ENCODE results near the gene ATL1.
"Not testable (repeated sequence)": the region's sequence is repeated elsewhere in the genome, so short reads cannot be mapped to it uniquely, and the experiment has no call there.

The ATL1 gene

GRCh38 chr14:50534997-50535396, 24.9 kb upstream of the ATL1 start:
- peaks cover 4% of the 10 kb centered on the region; the same call in 1 of the 2 replicates for H3K9me3 ChIP-seq (ENCODE audit: control insufficient read depth, insufficient read depth, low read length)
- H3K4me3 ChIP-seq (ENCODE audit: low read length) = no peak overlapping the region
- no peaks in the 10 kb centered on the region for H3K27me3 ChIP-seq (ENCODE audit: control insufficient read depth, low read length)
- H3K4me2 ChIP-seq (ENCODE audit: low read length) = no peak overlapping the region
- H3K9me2 ChIP-seq (replicated peaks; ENCODE audit: control insufficient read depth, low read length) = no peaks in the 10 kb centered on the region
- peaks cover 24% of the 10 kb centered on the region for H3K4me1 ChIP-seq (ENCODE audit: control insufficient read depth, low read length)
- H3K27ac ChIP-seq (ENCODE audit: low read depth, low read length) = no peak overlapping the region
- peaks cover 22% of the 10 kb centered on the region for H3K79me2 ChIP-seq (ENCODE audit: control insufficient read depth, low read length)
- H4K20me1 ChIP-seq (ENCODE audit: control insufficient read depth, insufficient read depth, low read depth, low read length) = 0 out of 2 replicates have a peak, but pooled peaks cover 8% of the 10 kb centered on the region
- H3F3A ChIP-seq (ENCODE audit: control insufficient read depth, insufficient read depth) = peaks cover 10% of the 10 kb centered on the region; the same call in 1 of the 2 replicates
- H3K36me3 ChIP-seq (ENCODE audit: control insufficient read depth, low read length) = no peaks in the 10 kb centered on the region; the same call in 1 of the 2 replicates
- TF ChIP-seq CTCF (IDR thresholded peaks at IDR 0.05; ENCODE audit: low read depth, low read length, poor library complexity, severe bottlenecking) (no peak), EZH2phosphoT487 (IDR thresholded peaks at IDR 0.05; ENCODE audit: borderline replicate concordance, low read length) (no peak)

GRCh38 chr14:50538034-50538433, 21.9 kb upstream of the ATL1 start:
- H3F3A ChIP-seq (ENCODE audit: control insufficient read depth, insufficient read depth); H3K9me3 ChIP-seq (ENCODE audit: control insufficient read depth, insufficient read depth, low read length); H3K4me3 ChIP-seq (ENCODE audit: low read length); H4K20me1 ChIP-seq (ENCODE audit: control insufficient read depth, insufficient read depth, low read depth, low read length); H3K79me2 ChIP-seq (ENCODE audit: control insufficient read depth, low read length); H3K4me2 ChIP-seq (ENCODE audit: low read length); H3K27ac ChIP-seq (ENCODE audit: low read depth, low read length); H3K36me3 ChIP-seq (ENCODE audit: control insufficient read depth, low read length); H3K9me2 ChIP-seq (replicated peaks; ENCODE audit: control insufficient read depth, low read length); H3K27me3 ChIP-seq (ENCODE audit: control insufficient read depth, low read length): not testable (repeated sequence)
- H3K4me1 ChIP-seq (ENCODE audit: control insufficient read depth, low read length) = peaks cover 17% of the 10 kb centered on the region

DNA sequence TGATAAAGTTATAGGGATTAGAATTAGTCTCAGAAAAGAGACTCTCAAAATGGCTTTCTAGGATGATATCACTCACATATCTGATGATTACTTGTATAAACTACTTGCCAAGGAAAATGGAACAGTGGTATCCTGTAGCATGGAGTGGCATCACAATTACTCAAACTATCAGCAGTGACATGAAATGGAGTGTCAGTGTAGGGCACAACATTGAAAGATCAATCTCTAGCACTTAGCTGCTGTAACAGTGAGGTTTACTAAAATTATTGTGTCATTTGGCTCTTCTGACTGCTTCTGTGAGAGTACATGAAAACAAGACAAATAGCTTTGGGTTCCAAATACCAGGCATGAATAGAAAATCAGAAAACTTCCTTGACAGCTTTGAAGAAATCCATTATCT, 20.9 kb upstream of the ATL1 start:
- H4K20me1 ChIP-seq (ENCODE audit: control insufficient read depth, insufficient read depth, low read depth, low read length) = no peaks in the 10 kb centered on the region
- H3K27me3 ChIP-seq (ENCODE audit: control insufficient read depth, low read length) = no peaks in the 10 kb centered on the region
- H3K27ac ChIP-seq (ENCODE audit: low read depth, low read length) = no peak overlapping the region
- no peak overlapping the region for H3K4me3 ChIP-seq (ENCODE audit: low read length)
- no peak overlapping the region for H3K4me2 ChIP-seq (ENCODE audit: low read length)
- no peaks in the 10 kb centered on the region for H3K36me3 ChIP-seq (ENCODE audit: control insufficient read depth, low read length)
- 0 out of 2 replicates have a peak, but pooled peaks cover 2% of the 10 kb centered on the region for H3F3A ChIP-seq (ENCODE audit: control insufficient read depth, insufficient read depth)
- no peaks in the 10 kb centered on the region for H3K9me2 ChIP-seq (replicated peaks; ENCODE audit: control insufficient read depth, low read length)
- peaks cover 4% of the 10 kb centered on the region; the same call in 1 of the 2 replicates for H3K9me3 ChIP-seq (ENCODE audit: control insufficient read depth, insufficient read depth, low read length)
- TF ChIP-seq CTCF (IDR thresholded peaks at IDR 0.05; ENCODE audit: low read depth, low read length, poor library complexity, severe bottlenecking) = no peak
- no peak for TF ChIP-seq EZH2phosphoT487 (IDR thresholded peaks at IDR 0.05; ENCODE audit: borderline replicate concordance, low read length)
- H3K79me2 ChIP-seq (ENCODE audit: control insufficient read depth, low read length) = no peaks in the 10 kb centered on the region
- peaks cover 14% of the 10 kb centered on the region for H3K4me1 ChIP-seq (ENCODE audit: control insufficient read depth, low read length)

- H3K79me2 ChIP-seq (ENCODE audit: control insufficient read depth, low read length) = no peaks in the 10 kb centered on the region
- no peak overlapping the region for H3K27ac ChIP-seq (ENCODE audit: low read depth, low read length)
- H3K9me3 ChIP-seq (ENCODE audit: control insufficient read depth, insufficient read depth, low read length) = peaks cover 4% of the 10 kb centered on the region; the same call in 1 of the 2 replicates
- no peaks in the 10 kb centered on the region for H3K36me3 ChIP-seq (ENCODE audit: control insufficient read depth, low read length)
- no peaks in the 10 kb centered on the region for H3F3A ChIP-seq (ENCODE audit: control insufficient read depth, insufficient read depth)
- H3K9me2 ChIP-seq (replicated peaks; ENCODE audit: control insufficient read depth, low read length) = no peaks in the 10 kb centered on the region
- H3K4me3 ChIP-seq (ENCODE audit: low read length) = no peak overlapping the region
- no peaks in the 10 kb centered on the region for H4K20me1 ChIP-seq (ENCODE audit: control insufficient read depth, insufficient read depth, low read depth, low read length)
- H3K4me2 ChIP-seq (ENCODE audit: low read length) = no peak overlapping the region
- peaks cover 14% of the 10 kb centered on the region for H3K4me1 ChIP-seq (ENCODE audit: control insufficient read depth, low read length)
- H3K27me3 ChIP-seq (ENCODE audit: control insufficient read depth, low read length) = no peaks in the 10 kb centered on the region
- TF ChIP-seq CTCF (IDR thresholded peaks at IDR 0.05; ENCODE audit: low read depth, low read length, poor library complexity, severe bottlenecking) (no peak), EZH2phosphoT487 (IDR thresholded peaks at IDR 0.05; ENCODE audit: borderline replicate concordance, low read length) (no peak)
Measured at GRCh38 chr14:50541159-50541567, 18.8 kb upstream of the ATL1 start.
